HCT116 (cell line): Measurements from ENCODE around the gene ACSS1. TPM values are rescaled to one million over a fixed set of nuclear protein-coding genes. Genes with fewer than 3 reads are reported as not detected.

Experiments used
- ATAC-seq: fragments of 200-7000 bp; cut with Tn5 transposase; 2 replicates; pipeline ENCODE4 v1.9.1; 2020; ENCODE audit warnings: mild to moderate bottlenecking, moderate library complexity
- BruUV-seq: library from RNA; stranded (reverse); fragments of 400-500 nt; replicated peaks from 2 replicates; lab custom pipeline; 2021; lab: Mats Ljungman, UMichigan
- CTCF ChIA-PET: fragments of 300-600 bp; sonication (Branson Sonifier 250); formaldehyde crosslinking; loops from one replicate; lab custom pipeline; 2021; ENCODE audit warnings: antibody characterized with exemption; lab: Charles Lee
- POLR2A ChIA-PET: fragments of 300-600, 350-600 bp; sonication (Branson Sonifier 250); formaldehyde crosslinking; loops from one replicate; lab custom pipeline; 2021; ENCODE audit warnings: antibody characterized with exemption; lab: Charles Lee
- RAD21 ChIA-PET, 2 experiments: fragments of 300-600 bp; sonication (Branson Sonifier 250); formaldehyde crosslinking; loops; one replicate each; lab custom pipeline; 2023; ENCODE audit warnings: low total read pairs in 2 of 2; ENCODE audit not compliant: uncharacterized antibody in 2 of 2, unreplicated experiment in 2 of 2, low non-redundant PET in 1 of 2; lab: Charles Lee
- DNase-seq: peaks from one replicate; pipeline ENCODE4 v3.0.0-alpha.2; 2010; ENCODE audit warnings: low read depth, low spot score
- H2AFZ ChIP-seq: fragments of 200-600 bp; shearing (Covaris generic), sonication (generic); 2 replicates; pipeline ENCODE4 v1.6.1; 2017; ENCODE audit warnings: low read depth, mixed run types, mixed read lengths, antibody characterized with exemption, low read length; ENCODE audit not compliant: poor library complexity, severe bottlenecking
- H3K27ac ChIP-seq: 2 replicates; pipeline ENCODE4 v1.5.1; 2012; ENCODE audit warnings: low read depth, low read length
- H3K27me3 ChIP-seq: fragments of 200-600 bp; sonication (generic); 2 replicates; pipeline ENCODE4 v1.6.1; 2016; ENCODE audit warnings: mixed run types, low read length, mixed read lengths; ENCODE audit not compliant: insufficient read depth
- H3K36me3 ChIP-seq, 2 experiments: fragments of 200-500 bp in 1 of 2; fragments of 200-600 bp in 1 of 2; sonication (Bioruptor generic) in 1 of 2; sonication (generic) in 1 of 2; 2 replicates each; pipeline versions ENCODE4 v1.5.1 to v1.6.1; 2014 to 2016; ENCODE audit warnings: low read length in 2 of 2, inconsistent platforms in 1 of 2, mixed read lengths in 1 of 2, mixed run types in 1 of 2; ENCODE audit not compliant: insufficient read depth in 2 of 2, control insufficient read depth in 1 of 2
- H3K4me1 ChIP-seq, 2 experiments: fragments of 200-600 bp in 1 of 2; sonication (generic) in 1 of 2; 2 replicates each; pipeline versions ENCODE4 v1.5.1 to v1.6.1; 2012 to 2017; ENCODE audit warnings: low read length in 2 of 2, inconsistent platforms in 1 of 2, mild to moderate bottlenecking in 1 of 2, mixed read lengths in 1 of 2, mixed run types in 1 of 2, moderate library complexity in 1 of 2; ENCODE audit not compliant: insufficient read depth in 2 of 2, control insufficient read depth in 1 of 2
- H3K4me2 ChIP-seq: fragments of 200-600 bp; sonication (generic); 2 replicates; pipeline ENCODE4 v1.6.1; 2017; ENCODE audit warnings: mixed run types, low read length, mixed read lengths
- H3K4me3 ChIP-seq, 2 experiments: fragments of 200-600 bp in 1 of 2; sonication (generic) in 1 of 2; replicated peaks in 1 of 2; 2 replicates each; pipeline ENCODE4 v1.5.1; 2011 to 2016; ENCODE audit warnings: low read length in 2 of 2, control low read depth in 1 of 2, low read depth in 1 of 2, mild to moderate bottlenecking in 1 of 2, mixed read lengths in 1 of 2, mixed run types in 1 of 2
- H3K79me2 ChIP-seq: fragments of 200-600 bp; sonication (generic); 2 replicates; pipeline ENCODE4 v1.6.1; 2017; ENCODE audit warnings: mild to moderate bottlenecking, mixed run types, low read length, moderate library complexity, mixed read lengths; ENCODE audit not compliant: insufficient read depth
- H3K9ac ChIP-seq: fragments of 200-600 bp; sonication (generic); 2 replicates; pipeline ENCODE4 v1.6.1; 2016; ENCODE audit warnings: low read length, mixed read lengths
- H3K9me2 ChIP-seq: fragments of 200-600 bp; sonication (generic), shearing (Covaris generic); 2 replicates; pipeline ENCODE4 v1.6.1; 2017; ENCODE audit warnings: mixed run types, mild to moderate bottlenecking, moderate library complexity; ENCODE audit not compliant: insufficient read depth
- H3K9me3 ChIP-seq, 2 experiments: fragments of 200-500 bp in 1 of 2; fragments of 200-600 bp in 1 of 2; sonication (Bioruptor generic) in 1 of 2; sonication (generic) in 1 of 2; 2 replicates each; pipeline ENCODE4 v1.6.1; 2014 to 2017; ENCODE audit warnings: low read length in 2 of 2, mixed read lengths in 2 of 2, inconsistent platforms in 1 of 2, low read depth in 1 of 2, mild to moderate bottlenecking in 1 of 2, mixed run types in 1 of 2, moderate library complexity in 1 of 2; ENCODE audit not compliant: control insufficient read depth in 1 of 2, insufficient read depth in 1 of 2
- H4K20me1 ChIP-seq: fragments of 200-600 bp; sonication (generic), shearing (Covaris generic); 2 replicates; pipeline ENCODE4 v1.6.1; 2017; ENCODE audit warnings: mixed run types, mild to moderate bottlenecking, moderate library complexity; ENCODE audit not compliant: insufficient read depth
- ATF3 ChIP-seq: IDR thresholded peaks from 2 replicates; pipeline ENCODE4 v1.6.1; 2012
- CEBPB ChIP-seq: IDR thresholded peaks from 2 replicates; pipeline ENCODE4 v1.6.1; 2012; ENCODE audit warnings: low read depth
- JUND ChIP-seq: IDR thresholded peaks from 2 replicates; pipeline ENCODE4 v1.6.1; 2012
- MAX ChIP-seq: IDR thresholded peaks from 2 replicates; pipeline ENCODE4 v1.6.1; 2012
- POLR2A ChIP-seq: IDR thresholded peaks from 2 replicates; pipeline ENCODE4 v1.7.0; 2011; ENCODE audit warnings: borderline replicate concordance; ENCODE audit not compliant: insufficient read depth, insufficient read length; ENCODE audit errors: extremely low read depth
- REST ChIP-seq: IDR thresholded peaks from 2 replicates; pipeline ENCODE4 v1.6.1; 2012; ENCODE audit warnings: low read depth
- SIN3A ChIP-seq: IDR thresholded peaks from 2 replicates; pipeline ENCODE4 v1.6.1; 2012; ENCODE audit warnings: low read depth
- SRF ChIP-seq: IDR thresholded peaks from 2 replicates; pipeline ENCODE4 v1.6.1; 2012; ENCODE audit warnings: low read depth
- YY1 ChIP-seq: IDR thresholded peaks from 2 replicates; pipeline ENCODE4 v1.6.1; 2011; ENCODE audit warnings: low read length, low read depth, moderate library complexity, mild to moderate bottlenecking; ENCODE audit not compliant: insufficient replicate concordance; ENCODE audit errors: extremely low read depth
- ZNF274 ChIP-seq: fragments of 200-500 bp; sonication (Bioruptor generic); IDR thresholded peaks from 2 replicates; pipeline ENCODE4 v1.6.1; 2014; ENCODE audit warnings: mild to moderate bottlenecking, low read depth, low read length, inconsistent platforms
- intact Hi-C: fragments of 100-400 bp; cut with micrococcal nuclease; formaldehyde crosslinking; loops from 2 replicates; pipeline ENCODE4 v1.10.0; 2022
- total RNA-seq: library from RNA; stranded (reverse); gene quantifications from one replicate; pipeline ENCODE4 v1.2.1, GENCODE V29; 2021; ENCODE audit not compliant: unreplicated experiment

Gene ACSS1
- total RNA-seq, 1 experiment from 2014 or later = 0.27 TPM

GRCh38 chr20:25005220-25005619 is 52.7 kb downstream of the ACSS1 start:
- intact Hi-C loops = no loop called here
- H3K79me2 ChIP-seq = no peaks in the 10 kb centered on the region
- TF ChIP-seq CEBPB = no peak
- no peak for TF ChIP-seq POLR2A
- no peak for TF ChIP-seq JUND
- TF ChIP-seq SRF = no peak
- no peak for TF ChIP-seq ZNF274
- no peak for TF ChIP-seq SIN3A
- TF ChIP-seq YY1 = no peak
- TF ChIP-seq ATF3 = no peak
- no peak for TF ChIP-seq MAX
- TF ChIP-seq REST = no peak
- no peaks in the 10 kb centered on the region for H4K20me1 ChIP-seq
- H3K9me3 ChIP-seq = no peaks in the 10 kb centered on the region
- peaks cover 0 to 5% of the 10 kb centered on the region in 2 experiments; a peak in 1 of 4 replicates for H3K4me1 ChIP-seq
- ChIA-PET CTCF (no interaction called here), RAD21 (no interaction called here), POLR2A (no interaction called here)
- ATAC-seq = no peak
- H3K27me3 ChIP-seq = no peaks in the 10 kb centered on the region
- H3K27ac ChIP-seq = no peak overlapping the region
- H3K4me3 ChIP-seq = no peak overlapping the region
- no peaks in the 10 kb centered on the region for H3K9me2 ChIP-seq
- H3K4me2 ChIP-seq = no peak overlapping the region
- no peak for DNase-seq
- BruUV-seq = no TSS peak
- no peaks in the 10 kb centered on the region for H3K36me3 ChIP-seq
- H3K9ac ChIP-seq = no peak overlapping the region
- H2AFZ ChIP-seq = no peak overlapping the region
